Measurements from ENCODE around the gene NCOA5.

The NCOA5 gene

DNA sequence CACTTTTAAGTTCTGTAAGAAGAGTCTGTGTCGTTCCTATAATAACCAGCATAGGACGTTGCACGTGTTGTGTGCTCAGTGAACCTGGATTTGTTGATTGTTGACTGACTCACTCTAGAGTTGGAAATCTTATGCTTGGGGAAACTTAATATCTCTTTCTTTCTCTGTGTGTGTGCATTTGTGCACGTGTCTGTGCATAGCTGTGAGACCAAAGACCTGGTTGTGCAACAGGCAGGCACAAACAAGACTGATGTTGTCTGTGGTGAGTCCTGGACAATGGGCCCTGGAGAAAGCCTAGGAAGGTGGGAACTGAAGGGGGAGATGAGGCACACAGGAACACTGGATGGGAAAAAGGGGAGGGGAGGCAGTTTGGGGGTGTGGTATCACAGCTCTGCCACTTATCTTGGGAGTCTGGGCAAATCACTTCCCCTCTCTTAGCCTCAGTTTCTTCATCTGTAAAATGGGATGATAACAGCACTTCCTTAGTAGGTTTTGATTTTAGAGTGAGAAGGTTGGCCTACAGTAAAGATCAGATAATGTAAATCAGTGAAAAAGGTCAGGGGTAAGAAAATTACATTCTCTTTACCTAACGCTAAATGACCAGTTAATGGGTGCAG is 36.8 kb upstream of the NCOA5 start:
- no peak overlapping the region for H3K4me3 ChIP-seq (ENCODE audit: low read length)
- DNase-seq (ENCODE audit: low read depth): no peak
- TF ChIP-seq, protein P1, sequence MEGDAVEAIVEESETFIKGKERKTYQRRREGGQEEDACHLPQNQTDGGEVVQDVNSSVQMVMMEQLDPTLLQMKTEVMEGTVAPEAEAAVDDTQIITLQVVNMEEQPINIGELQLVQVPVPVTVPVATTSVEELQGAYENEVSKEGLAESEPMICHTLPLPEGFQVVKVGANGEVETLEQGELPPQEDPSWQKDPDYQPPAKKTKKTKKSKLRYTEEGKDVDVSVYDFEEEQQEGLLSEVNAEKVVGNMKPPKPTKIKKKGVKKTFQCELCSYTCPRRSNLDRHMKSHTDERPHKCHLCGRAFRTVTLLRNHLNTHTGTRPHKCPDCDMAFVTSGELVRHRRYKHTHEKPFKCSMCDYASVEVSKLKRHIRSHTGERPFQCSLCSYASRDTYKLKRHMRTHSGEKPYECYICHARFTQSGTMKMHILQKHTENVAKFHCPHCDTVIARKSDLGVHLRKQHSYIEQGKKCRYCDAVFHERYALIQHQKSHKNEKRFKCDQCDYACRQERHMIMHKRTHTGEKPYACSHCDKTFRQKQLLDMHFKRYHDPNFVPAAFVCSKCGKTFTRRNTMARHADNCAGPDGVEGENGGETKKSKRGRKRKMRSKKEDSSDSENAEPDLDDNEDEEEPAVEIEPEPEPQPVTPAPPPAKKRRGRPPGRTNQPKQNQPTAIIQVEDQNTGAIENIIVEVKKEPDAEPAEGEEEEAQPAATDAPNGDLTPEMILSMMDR (conservative IDR thresholded peaks at IDR 0.05; ENCODE audit: low read depth, low read length): no peak

DNA sequence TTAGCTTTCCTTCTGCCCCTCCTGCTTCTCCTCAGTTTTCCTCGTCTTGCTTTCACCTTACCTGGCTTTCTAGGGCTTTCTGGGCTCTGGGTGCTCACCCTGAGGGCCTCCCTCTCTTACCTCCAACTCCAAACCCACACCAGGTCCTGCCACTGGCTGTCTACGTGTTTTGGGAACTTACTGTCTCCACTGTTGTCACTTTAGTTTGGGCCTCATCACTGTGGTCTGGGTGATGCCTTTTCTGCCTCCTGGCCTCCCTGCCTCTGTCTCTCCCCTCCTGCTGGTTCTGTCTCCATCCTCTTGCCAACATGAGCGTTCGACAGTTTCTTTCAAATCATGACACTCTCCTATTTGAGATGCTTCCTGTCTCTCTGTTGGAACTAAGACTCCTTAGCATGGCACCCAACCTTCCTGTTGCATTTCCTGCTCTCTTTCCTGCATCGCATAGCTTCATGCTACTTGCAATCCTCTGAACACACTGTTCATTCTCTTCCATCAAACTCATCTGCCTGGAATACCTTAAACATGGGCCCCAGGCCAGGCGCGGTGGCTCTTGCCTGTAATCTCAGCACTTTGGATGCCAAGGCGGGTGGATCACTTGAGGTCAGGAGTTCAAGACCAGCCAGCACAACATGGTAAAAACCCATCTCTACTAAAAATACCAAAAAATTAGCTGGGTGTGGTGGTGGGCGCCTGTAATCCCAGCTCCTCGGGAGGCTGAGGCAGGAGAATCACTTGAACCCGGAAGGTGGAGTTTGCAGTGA is 33.9 kb upstream of the NCOA5 start:
- TF ChIP-seq, protein P1 (conservative IDR thresholded peaks at IDR 0.05; ENCODE audit: low read depth, low read length): no peak
- H3K4me3 ChIP-seq (ENCODE audit: low read length): no peak overlapping the region
- DNase-seq (ENCODE audit: low read depth): no peak

DNA sequence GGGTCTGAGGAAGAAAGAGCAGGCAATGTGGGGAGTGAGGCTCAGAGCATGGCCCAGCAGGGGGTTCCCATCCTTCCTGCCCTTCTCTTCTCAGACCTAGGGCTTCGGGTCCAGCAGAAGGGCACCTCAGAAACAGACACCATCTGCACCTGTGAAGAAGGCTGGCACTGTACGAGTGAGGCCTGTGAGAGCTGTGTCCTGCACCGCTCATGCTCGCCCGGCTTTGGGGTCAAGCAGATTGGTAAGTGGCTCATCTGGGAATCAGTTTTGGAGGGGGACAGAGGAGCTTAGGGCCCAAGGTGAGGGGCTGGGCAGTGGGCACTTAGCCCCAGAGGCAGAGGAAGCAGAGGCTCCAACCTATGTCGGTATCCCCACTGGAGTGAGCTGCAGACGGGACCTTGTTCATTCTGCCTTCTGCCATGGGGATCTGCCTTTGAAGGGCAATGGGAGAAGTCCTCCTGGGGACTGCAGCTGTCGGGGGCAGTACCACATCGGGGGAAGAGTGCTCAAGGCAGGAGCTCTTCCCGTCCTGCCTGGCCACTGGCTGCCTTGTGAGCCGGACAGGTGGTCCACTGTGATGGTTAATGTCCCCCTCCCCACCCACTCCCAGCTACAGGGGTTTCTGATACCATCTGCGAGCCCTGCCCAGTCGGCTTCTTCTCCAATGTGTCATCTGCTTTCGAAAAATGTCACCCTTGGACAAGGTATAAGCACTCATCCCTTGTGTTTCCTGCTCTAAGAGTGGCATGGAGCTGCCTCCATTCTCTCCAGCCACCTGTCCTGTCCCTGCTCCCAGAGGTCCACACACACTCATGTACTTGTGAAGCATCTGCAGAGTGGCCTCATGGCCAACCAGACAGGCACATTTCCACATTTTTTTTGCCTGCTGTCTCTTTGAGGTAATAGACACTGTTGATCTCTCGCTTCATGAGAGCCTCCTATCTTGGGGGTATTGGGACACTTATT is 33.0 kb upstream of the NCOA5 start:
- H3K4me3 ChIP-seq (ENCODE audit: low read length): no peak overlapping the region
- TF ChIP-seq, protein P1 (conservative IDR thresholded peaks at IDR 0.05; ENCODE audit: low read depth, low read length): no peak
- no peak for DNase-seq (ENCODE audit: low read depth)

DNA sequence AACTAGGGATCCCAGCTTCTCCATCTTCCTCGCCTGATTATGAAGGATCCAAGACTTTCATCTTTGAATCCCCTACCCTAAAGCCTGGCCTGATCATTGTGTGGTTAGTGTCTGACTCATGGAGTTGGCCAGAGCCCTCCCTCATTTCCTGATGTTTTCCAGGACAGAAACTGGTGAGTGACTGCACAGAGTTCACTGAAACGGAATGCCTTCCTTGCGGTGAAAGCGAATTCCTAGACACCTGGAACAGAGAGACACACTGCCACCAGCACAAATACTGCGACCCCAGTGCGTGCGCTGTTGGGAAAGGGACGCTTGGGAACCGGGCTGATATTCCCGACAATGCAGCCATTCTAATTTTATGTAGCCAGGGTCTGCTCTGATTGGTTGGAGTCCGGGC is 32.3 kb upstream of the NCOA5 start:
- TF ChIP-seq, protein P1 (conservative IDR thresholded peaks at IDR 0.05; ENCODE audit: low read depth, low read length): no peak
- DNase-seq (ENCODE audit: low read depth): no peak
- H3K4me3 ChIP-seq (ENCODE audit: low read length): no peak overlapping the region

DNA sequence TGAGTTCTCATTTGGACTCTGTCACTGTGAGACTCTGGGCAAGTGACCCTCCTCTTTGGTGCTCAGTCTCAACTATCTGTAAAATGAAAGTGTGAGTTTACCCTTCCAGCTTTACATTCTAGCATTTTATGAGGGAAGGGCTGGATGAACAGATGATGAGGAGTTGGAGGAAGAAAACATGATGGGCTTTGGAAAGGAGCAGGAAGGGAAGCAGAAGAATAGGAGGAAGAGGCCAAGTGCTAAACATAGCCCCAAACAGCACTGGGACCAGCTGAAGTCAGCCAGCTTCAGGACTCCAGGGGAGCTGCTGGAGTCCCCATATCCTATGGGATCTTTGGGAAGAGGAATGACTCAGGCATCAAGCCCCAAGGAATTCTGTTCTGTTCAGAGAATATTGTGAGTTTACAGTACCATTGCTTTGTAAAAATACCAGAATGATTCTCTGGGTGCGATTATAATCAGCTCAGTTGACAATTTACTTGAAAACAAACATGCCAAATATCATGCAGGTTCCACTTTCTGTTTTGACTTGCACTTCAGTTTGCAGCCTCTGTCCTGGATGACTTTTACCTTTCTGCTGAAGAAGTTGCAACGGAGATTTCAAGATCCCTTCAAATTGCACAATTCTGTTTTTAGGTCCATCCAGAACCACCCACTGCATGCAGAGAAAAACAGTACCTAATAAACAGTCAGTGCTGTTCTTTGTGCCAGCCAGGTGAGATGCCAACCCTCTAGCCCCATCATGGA is 31.6 kb upstream of the NCOA5 start:
- no peak for DNase-seq (ENCODE audit: low read depth)
- H3K4me3 ChIP-seq (ENCODE audit: low read length): no peak overlapping the region
- TF ChIP-seq, protein P1 (conservative IDR thresholded peaks at IDR 0.05; ENCODE audit: low read depth, low read length): no peak

DNA sequence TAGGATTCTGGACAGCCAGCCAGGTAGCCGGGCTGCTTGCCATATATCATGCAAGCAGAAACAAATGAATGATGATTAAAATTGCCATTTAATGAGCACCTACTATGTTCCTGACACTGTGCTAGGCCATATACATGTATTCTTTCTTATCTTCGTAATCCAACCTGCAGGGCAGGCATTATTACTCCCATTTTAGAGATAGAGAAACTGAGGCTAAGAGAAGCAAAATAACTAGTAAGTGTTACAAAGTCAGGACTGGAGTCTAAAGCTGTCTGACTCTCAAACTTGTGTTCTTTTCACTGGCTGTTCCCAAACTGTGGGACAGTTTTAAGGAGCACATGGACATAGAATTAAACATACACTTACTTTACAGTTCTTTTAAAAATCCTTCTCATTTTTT is 30.4 kb upstream of the NCOA5 start:
- no peak for DNase-seq (ENCODE audit: low read depth)
- no peak overlapping the region for H3K4me3 ChIP-seq (ENCODE audit: low read length)
- TF ChIP-seq, protein P1 (conservative IDR thresholded peaks at IDR 0.05; ENCODE audit: low read depth, low read length): no peak

Data from retinal pigment epithelial cell (primary cell).